ENCODE results near the gene PRSS22. TPM values are rescaled to one million over a fixed set of nuclear protein-coding genes. Genes with fewer than 3 reads are reported as not detected.
"Not testable (repeated sequence)": the region's sequence is repeated elsewhere in the genome, so short reads cannot be mapped to it uniquely, and the experiment has no call there.

The PRSS22 gene
- total RNA-seq (2014; rRNA removed; shearing (Covaris generic)) (not detected in 2 replicates), total RNA-seq (2022) (not detected in 2 replicates), Bru-seq, nascent RNA (not detected), BruChase-seq, experiment 1, labeled RNA remaining after a 6-hour chase (percentile 13 among the genes with signal in this experiment), BruChase-seq, experiment 2, labeled RNA remaining after a 2-hour chase (not detected)
- long read RNA-seq, result 0 reads

DNA sequence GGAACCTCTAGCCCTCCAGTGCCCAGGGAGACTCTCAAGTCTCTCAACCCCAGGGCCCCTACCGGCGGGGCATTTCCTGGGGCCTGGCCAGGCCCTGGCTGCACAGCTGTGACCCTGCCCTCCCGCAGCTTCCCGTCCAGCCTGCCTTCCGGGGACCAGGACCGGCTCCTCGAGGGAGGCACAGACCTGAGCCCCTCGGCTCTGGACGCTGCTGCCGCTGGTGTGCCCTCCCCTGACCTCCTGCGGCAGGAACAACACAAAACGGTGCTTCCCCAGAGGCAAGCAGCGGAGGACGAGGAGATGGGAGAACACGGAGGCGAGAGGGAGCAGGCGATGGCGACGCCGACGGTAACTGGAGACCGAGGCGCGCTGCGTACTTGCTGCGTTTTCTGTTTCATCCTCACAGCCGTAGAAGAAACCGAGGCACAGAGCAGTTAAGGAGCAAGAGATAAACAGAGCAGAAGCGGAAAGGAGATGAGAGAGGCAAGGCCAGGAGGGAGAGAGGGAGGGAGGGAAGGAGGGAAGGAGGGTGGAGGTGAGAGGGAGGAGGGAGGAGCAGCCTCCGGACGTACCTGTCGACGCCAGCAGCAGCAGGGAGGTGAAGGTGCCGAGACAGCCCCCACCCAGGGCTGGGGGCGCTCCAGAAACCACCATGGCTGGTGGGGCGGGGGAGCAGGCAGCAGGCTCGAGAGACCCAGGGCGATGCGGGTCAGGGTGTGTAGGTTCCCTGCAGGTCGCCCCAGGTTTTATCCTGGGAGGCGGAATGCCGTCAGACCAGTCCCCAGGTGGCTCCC lies at the start of gene PRSS22:
Gene PRSS22 (minus strand): TSS at position 720 of the 794 bp plus-strand sequence. CDS start 66 bp downstream, at position 654.
- no peak within 1 kb of the TSS for H3K4me2 ChIP-seq (ENCODE audit: low read length)
- TF ChIP-seq, protein P1, sequence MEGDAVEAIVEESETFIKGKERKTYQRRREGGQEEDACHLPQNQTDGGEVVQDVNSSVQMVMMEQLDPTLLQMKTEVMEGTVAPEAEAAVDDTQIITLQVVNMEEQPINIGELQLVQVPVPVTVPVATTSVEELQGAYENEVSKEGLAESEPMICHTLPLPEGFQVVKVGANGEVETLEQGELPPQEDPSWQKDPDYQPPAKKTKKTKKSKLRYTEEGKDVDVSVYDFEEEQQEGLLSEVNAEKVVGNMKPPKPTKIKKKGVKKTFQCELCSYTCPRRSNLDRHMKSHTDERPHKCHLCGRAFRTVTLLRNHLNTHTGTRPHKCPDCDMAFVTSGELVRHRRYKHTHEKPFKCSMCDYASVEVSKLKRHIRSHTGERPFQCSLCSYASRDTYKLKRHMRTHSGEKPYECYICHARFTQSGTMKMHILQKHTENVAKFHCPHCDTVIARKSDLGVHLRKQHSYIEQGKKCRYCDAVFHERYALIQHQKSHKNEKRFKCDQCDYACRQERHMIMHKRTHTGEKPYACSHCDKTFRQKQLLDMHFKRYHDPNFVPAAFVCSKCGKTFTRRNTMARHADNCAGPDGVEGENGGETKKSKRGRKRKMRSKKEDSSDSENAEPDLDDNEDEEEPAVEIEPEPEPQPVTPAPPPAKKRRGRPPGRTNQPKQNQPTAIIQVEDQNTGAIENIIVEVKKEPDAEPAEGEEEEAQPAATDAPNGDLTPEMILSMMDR (conservative IDR thresholded peaks at IDR 0.05; ENCODE audit: low read length), result no peak
- TF ChIP-seq EZH2phosphoT487 (IDR thresholded peaks at IDR 0.05; ENCODE audit: borderline replicate concordance, low read depth, low read length), result no peak
- intact Hi-C loops (cut with micrococcal nuclease; ENCODE audit: unreplicated experiment), result loop anchor here (10.0 kb wide), 1 partner anchor 63 kb away; the partner anchor contains the start of gene PRSS41
- H3K36me3 ChIP-seq (ENCODE audit: insufficient read depth, low read length), result no peaks in the 10 kb centered on the region
- no peaks in the 10 kb centered on the region for H3K4me1 ChIP-seq (ENCODE audit: insufficient read depth, low read length, poor library complexity, severe bottlenecking)
- no peaks in the 10 kb centered on the region for H3K79me2 ChIP-seq (ENCODE audit: insufficient read depth, low read depth, low read length)
- no TSS peak for BruUV-seq (replicated peaks)
- no peaks in the 10 kb centered on the region for H3K9me2 ChIP-seq (ENCODE audit: insufficient read depth, low read length)
- H3K4me3 ChIP-seq (ENCODE audit: low read depth, low read length, poor library complexity, severe bottlenecking), result no peak within 1 kb of the TSS
- no peaks in the 10 kb centered on the region for H3K9me3 ChIP-seq (ENCODE audit: low read length)
- H4K20me1 ChIP-seq (ENCODE audit: insufficient read depth, low read length), result no peaks in the 10 kb centered on the region
- DNase-seq (ENCODE audit: low spot score), result no peak
- H2AFZ ChIP-seq (ENCODE audit: low read length), result no peak within 1 kb of the TSS
- POLR2A ChIA-PET, result no interaction called here
- no peak within 1 kb of the TSS for H3K27ac ChIP-seq (ENCODE audit: low read depth, low read length, poor library complexity, severe bottlenecking)
- CTCF ChIA-PET (ENCODE audit: unreplicated experiment), result no interaction called here

DNA sequence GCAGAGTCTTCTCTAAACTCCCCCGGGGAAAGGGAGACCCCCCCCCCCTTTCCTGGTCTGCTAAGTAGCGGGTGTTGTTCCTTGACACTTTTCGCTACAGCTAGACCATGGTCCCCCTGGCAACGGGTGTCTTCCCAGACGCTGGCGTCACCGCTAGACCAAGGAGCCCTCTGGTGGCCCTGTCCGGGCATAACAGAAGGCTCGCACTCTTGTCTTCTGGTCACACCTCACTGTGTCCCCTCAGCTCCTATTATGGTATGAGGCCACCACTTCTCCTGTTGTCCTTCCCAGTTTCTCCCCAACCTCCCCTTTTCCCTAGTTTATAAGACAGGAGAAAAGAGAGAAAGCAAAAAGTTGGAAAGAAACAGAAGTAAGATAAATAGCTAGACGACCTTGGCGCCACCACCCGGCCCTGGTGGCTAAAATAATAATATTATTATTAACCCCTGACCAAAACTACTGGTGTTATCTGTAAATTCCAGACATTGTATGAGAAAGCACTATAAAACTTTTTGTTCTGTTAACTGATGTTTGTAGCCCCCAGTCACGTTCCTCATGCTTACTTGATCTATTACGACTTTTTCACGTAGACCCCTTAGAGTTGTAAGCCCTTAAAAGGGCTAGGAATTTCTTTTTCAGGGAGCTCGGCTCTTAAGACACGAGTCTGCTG lies 49.2 kb upstream of the PRSS22 start:
- H4K20me1 ChIP-seq (ENCODE audit: insufficient read depth, low read length); H3K9me3 ChIP-seq (ENCODE audit: low read length); H3K79me2 ChIP-seq (ENCODE audit: insufficient read depth, low read depth, low read length); H3K36me3 ChIP-seq (ENCODE audit: insufficient read depth, low read length); H3K4me2 ChIP-seq (ENCODE audit: low read length); BruUV-seq (replicated peaks); H3K9me2 ChIP-seq (ENCODE audit: insufficient read depth, low read length); H2AFZ ChIP-seq (ENCODE audit: low read length); H3K4me3 ChIP-seq (ENCODE audit: low read depth, low read length, poor library complexity, severe bottlenecking); intact Hi-C loops (cut with micrococcal nuclease; ENCODE audit: unreplicated experiment); H3K27ac ChIP-seq (ENCODE audit: low read depth, low read length, poor library complexity, severe bottlenecking); CTCF ChIA-PET (ENCODE audit: unreplicated experiment): not testable (repeated sequence)
- TF ChIP-seq, protein P1 (conservative IDR thresholded peaks at IDR 0.05; ENCODE audit: low read length), result peak; percentile 72
- POLR2A ChIA-PET, result interaction anchor here (0.7 kb wide), 2 partner anchors 167 to 375 kb away, joined by 3 read pairs; no protein-coding TSS in a partner anchor
- DNase-seq (ENCODE audit: low spot score), result peak; percentile 59
- peaks cover 20% of the 10 kb centered on the region for H3K4me1 ChIP-seq (ENCODE audit: insufficient read depth, low read length, poor library complexity, severe bottlenecking)
